Measurements from ENCODE around the gene WASF2. TPM values are rescaled to one million over a fixed set of nuclear protein-coding genes. Genes with fewer than 3 reads are reported as not detected.

WASF2 gene
- total and polyA plus RNA-seq, 2 of the 13 experiments (the other 11 are each of a cell fraction or from before 2014, with no cell fraction given), result 10.4 to 27.7 TPM

GRCh38 chr1:27489973-27490741 is at the start of gene WASF2 (continued):
- TF ChIP-seq ZNF740 (CRISPR knock-in tag; IDR thresholded peaks at IDR 0.05) (no peak; the same call in 1 of the 2 replicates), MBD4 (IDR thresholded peaks at IDR 0.05; ENCODE audit: borderline replicate concordance, low read length) (no peak), KAT8 (CRISPR knock-in tag; IDR thresholded peaks at IDR 0.05) (peak; percentile 67; the same call in 1 of the 2 replicates), MEIS1 (CRISPR knock-in tag; IDR thresholded peaks at IDR 0.05; ENCODE audit: borderline replicate concordance) (no peak), ZNF33B (CRISPR knock-in tag; IDR thresholded peaks at IDR 0.05) (no peak; the same call in 1 of the 2 replicates), ZNF17 (CRISPR knock-in tag; IDR thresholded peaks at IDR 0.05) (no peak), ZMYM4 (CRISPR knock-in tag; IDR thresholded peaks at IDR 0.05) (peak; percentile 75), NFRKB (IDR thresholded peaks at IDR 0.05) (no peak), ZNF337 (CRISPR knock-in tag; IDR thresholded peaks at IDR 0.05; ENCODE audit: borderline replicate concordance, low read depth) (no peak), KDM5A (IDR thresholded peaks at IDR 0.05; ENCODE audit: borderline replicate concordance, low read length) (peak; percentile 24; the same call in 1 of the 2 replicates), NR2F2 (IDR thresholded peaks at IDR 0.05; ENCODE audit: borderline replicate concordance, low read depth) (no peak), ATAD3A (CRISPR knock-in tag; IDR thresholded peaks at IDR 0.05) (no peak), RFX1 (IDR thresholded peaks at IDR 0.05) (no peak), PCBP2 (optimal IDR thresholded peaks at IDR 0.05; ENCODE audit: low read depth, low read length, poor library complexity, severe bottlenecking) (no peak), YY1 (IDR thresholded peaks at IDR 0.05; ENCODE audit: insufficient read depth, insufficient replicate concordance, low read depth, low read length) (peak; percentile 96), NFIB (CRISPR knock-in tag; IDR thresholded peaks at IDR 0.05; ENCODE audit: borderline replicate concordance) (no peak), PHB2 (IDR thresholded peaks at IDR 0.05; ENCODE audit: partially characterized antibody) (no peak), ZUFSP (CRISPR knock-in tag; IDR thresholded peaks at IDR 0.05; ENCODE audit: borderline replicate concordance) (no peak), MYPOP (CRISPR knock-in tag; IDR thresholded peaks at IDR 0.05) (no peak; the same call in 1 of the 2 replicates), CEBPB (IDR thresholded peaks at IDR 0.05; ENCODE audit: borderline replicate concordance, low read depth, low read length) (no peak), CBFB (CRISPR knock-in tag; IDR thresholded peaks at IDR 0.05) (peak; percentile 17; the same call in 1 of the 2 replicates), PPARG (CRISPR knock-in tag; conservative IDR thresholded peaks at IDR 0.05) (peak; percentile 47), ZNF383 (CRISPR knock-in tag; IDR thresholded peaks at IDR 0.05; ENCODE audit: borderline replicate concordance) (no peak), U2AF2 (IDR thresholded peaks at IDR 0.05; ENCODE audit: low read depth, low read length) (no peak), PATZ1 (CRISPR knock-in tag; IDR thresholded peaks at IDR 0.05) (peak; percentile 49)
